BJ (cell line): ENCODE measurements around the gene CCR8. TPM values are rescaled to one million over a fixed set of nuclear protein-coding genes. Genes with fewer than 3 reads are reported as not detected.

ENCODE experiments used
- CTCF ChIA-PET: fragments of 350-600 bp; formaldehyde crosslinking; extraction: SDS; loops from one replicate; lab custom pipeline; 2021; ENCODE audit warnings: antibody characterized with exemption, inconsistent platforms; lab: Yijun Ruan, JAX
- POLR2A ChIA-PET: fragments of 300-600 bp; sonication (Branson Sonifier 250); formaldehyde crosslinking; extraction: SDS; loops from one replicate; lab custom pipeline; 2021; ENCODE audit warnings: antibody characterized with exemption; lab: Charles Lee
- DNase-seq: peaks from one replicate; pipeline ENCODE4 v3.0.0-alpha.2; 2011; ENCODE audit warnings: low read depth
- H3K27me3 ChIP-seq: 2 replicates; pipeline ENCODE4 v1.6.0; 2011; ENCODE audit warnings: low read length; ENCODE audit not compliant: control insufficient read depth, insufficient read depth
- H3K36me3 ChIP-seq: 2 replicates; pipeline ENCODE4 v1.5.1; 2011; ENCODE audit warnings: low read length; ENCODE audit not compliant: control insufficient read depth, insufficient read depth
- H3K4me3 ChIP-seq: 2 replicates; pipeline ENCODE4 v1.5.1; 2011; ENCODE audit warnings: low read depth, mild to moderate bottlenecking, control low read depth, low read length
- CTCF ChIP-seq: IDR thresholded peaks from 2 replicates; pipeline ENCODE4 v1.5.1; 2011; ENCODE audit warnings: low read depth, mild to moderate bottlenecking, control low read depth, inconsistent platforms, low read length, moderate library complexity; ENCODE audit not compliant: insufficient read depth
- polyA plus RNA-seq: library from polyadenylated mRNA; depleted of rRNA; stranded (reverse); fragments of >200 nt; gene quantifications from 2 replicates; pipeline ENCODE4 v1.2.3, GENCODE V29; 2011

Gene CCR8
- polyA plus RNA-seq, 1 experiment: not detected

GRCh38 chr3:39339086-39339485, 9.6 kb downstream of the CCR8 start:
- Histone ChIP-seq H3K36me3 (no peaks in the 10 kb centered on the region), H3K4me3 (no peak overlapping the region), H3K27me3 (no peaks in the 10 kb centered on the region)
- CTCF ChIA-PET: no interaction called here
- no peak for TF ChIP-seq CTCF
- POLR2A ChIA-PET: no interaction called here
- DNase-seq: no peak

DNA sequence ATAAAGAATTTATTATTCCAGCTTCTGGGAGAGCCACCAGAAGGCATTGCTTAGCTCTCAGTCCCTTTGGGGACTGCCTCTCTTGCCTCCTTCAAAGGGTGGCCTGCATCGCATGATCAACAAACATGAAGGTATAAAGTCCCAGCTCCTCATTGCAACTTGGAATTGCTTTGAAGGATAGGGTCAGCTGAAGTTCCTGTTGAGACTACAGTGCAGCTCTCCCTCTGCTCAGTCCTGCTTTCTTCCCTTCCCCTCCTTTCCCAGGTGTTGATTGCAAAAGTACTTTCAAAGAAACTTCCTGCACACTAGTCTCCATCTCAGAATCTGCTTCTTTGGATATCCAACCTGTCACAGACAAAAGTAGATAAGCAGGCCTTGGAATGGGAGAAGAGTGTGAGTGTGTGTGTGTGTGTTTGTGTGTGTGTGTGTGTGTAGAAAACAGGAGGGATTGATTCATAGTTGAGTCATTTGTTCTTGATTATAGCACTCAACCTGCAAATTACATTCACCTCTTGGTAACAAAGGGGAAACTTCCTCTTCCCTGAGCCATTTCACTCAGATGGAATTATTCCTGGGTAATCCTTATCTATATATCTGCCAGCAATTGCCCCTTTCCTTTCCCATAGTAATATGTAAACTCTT, 13.7 kb downstream of the CCR8 start:
- TF ChIP-seq CTCF: no peak
- Histone ChIP-seq H3K36me3 (no peaks in the 10 kb centered on the region), H3K4me3 (no peak overlapping the region), H3K27me3 (no peaks in the 10 kb centered on the region)
- ChIA-PET CTCF (no interaction called here), POLR2A (no interaction called here)
- DNase-seq: no peak

DNA sequence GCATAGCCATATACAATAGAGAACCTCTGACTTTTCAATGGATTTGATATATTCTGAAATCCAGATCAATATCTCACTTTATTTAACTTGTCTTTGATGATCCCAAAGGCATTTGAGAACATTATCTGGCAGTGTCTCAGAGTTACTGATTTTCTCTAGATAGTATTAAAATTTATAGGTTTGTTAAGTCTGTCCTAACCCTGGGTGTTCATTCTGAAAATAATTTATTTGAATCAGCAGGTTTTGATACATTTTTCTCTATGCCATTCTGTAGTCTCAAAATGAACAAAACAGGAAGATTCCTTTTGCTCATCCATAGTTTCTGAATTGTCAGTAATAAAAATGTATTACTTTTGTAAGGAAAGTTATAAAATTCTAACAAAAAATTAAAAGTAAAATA, 14.3 kb downstream of the CCR8 start:
- ChIA-PET CTCF (no interaction called here), POLR2A (no interaction called here)
- no peak for TF ChIP-seq CTCF
- DNase-seq: no peak
- no peak overlapping the region for H3K4me3 ChIP-seq
- H3K27me3 ChIP-seq: no peaks in the 10 kb centered on the region
- H3K36me3 ChIP-seq: no peaks in the 10 kb centered on the region

DNA sequence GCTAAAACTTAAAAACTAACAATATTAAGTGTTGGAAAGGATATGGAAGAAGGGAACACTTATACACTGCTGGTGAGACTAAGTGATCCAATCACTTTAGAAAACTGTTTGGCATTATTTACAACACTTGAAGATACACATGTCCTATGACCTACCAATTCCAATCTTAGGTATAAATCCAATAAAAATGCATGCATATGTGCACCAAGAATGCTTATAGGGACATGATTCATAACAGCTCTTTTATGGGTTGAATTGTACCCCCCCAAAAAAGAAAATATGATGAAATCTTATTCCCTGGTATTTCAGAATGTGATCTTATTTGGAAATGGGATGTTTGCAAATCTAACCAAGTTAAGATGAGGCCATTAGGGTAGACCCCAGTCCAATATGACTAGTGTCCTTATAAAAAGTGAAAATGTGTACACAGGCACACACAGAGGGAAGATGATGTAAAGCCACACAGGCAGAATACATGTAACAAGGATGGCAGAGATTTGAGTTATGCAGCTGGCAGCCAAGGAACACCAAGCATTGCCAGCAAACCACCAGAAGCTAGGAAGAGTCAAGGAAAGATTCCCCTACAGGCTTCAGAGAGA, 15.3 kb downstream of the CCR8 start:
- no peak for DNase-seq
- no peaks in the 10 kb centered on the region for H3K36me3 ChIP-seq
- H3K27me3 ChIP-seq: no peaks in the 10 kb centered on the region
- no peak overlapping the region for H3K4me3 ChIP-seq
- TF ChIP-seq CTCF: no peak
- ChIA-PET CTCF (no interaction called here), POLR2A (no interaction called here)

DNA sequence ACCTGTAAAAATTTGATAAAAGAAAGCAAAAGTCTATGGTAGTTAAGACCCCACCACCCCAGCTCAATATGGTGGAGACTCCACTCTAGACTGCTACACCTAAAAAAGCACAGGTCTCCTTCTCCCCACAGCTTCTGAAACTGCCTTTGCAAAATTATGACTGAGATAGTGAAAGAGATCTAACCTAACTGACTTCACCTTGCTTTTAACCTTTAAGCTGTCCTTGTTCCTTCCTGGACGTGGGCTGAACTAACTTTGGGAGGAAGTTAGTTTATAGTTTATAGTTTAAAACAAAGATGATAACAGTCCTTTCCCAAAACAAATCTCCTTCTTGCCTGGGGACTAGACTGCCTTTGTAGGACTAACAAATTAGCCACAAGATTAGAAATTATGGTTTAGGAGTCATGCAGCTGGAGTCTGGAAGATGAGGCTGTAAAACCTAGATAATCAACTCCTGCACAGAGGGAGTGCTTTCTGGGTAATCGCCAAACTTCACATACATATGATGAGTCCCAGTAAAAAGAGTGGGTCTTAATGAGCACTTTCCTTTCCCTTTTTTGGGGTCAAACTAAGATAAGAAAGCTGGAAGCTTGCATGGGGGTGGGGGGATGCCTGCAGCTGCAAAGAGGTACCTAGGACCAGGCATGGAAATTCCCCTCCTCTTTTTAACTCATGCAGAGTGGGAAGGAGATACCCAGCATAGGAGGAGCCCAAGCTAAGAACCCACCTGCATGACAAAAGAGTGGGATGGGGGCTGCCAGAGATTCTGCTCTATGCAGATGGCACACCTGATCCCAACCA, 17.5 kb downstream of the CCR8 start:
- H3K27me3 ChIP-seq: no peaks in the 10 kb centered on the region
- H3K36me3 ChIP-seq: no peaks in the 10 kb centered on the region
- TF ChIP-seq CTCF: no peak
- no peak overlapping the region for H3K4me3 ChIP-seq
- ChIA-PET POLR2A (no interaction called here), CTCF (interaction anchor here (1.3 kb wide), 1 partner anchor 55 kb away, joined by 4 read pairs; no protein-coding TSS in a partner anchor)
- DNase-seq: no peak
